Neuronal stem cell (in vitro differentiated cells): ENCODE data around the gene KCP.

Experiments used
- DNase-seq: peaks from one replicate; pipeline ENCODE4 v3.0.0-alpha.2; 2013; ENCODE audit warnings: low spot score
- H2AFZ ChIP-seq: one replicate; pipeline ENCODE4 v1.6.1; 2013; ENCODE audit warnings: mild to moderate bottlenecking, low read length, inconsistent platforms
- H2AK5ac ChIP-seq: 2 replicates; pipeline ENCODE4 v1.6.1; 2013; ENCODE audit warnings: low read depth, mild to moderate bottlenecking, inconsistent platforms, low read length, moderate library complexity, mixed read lengths
- H2BK120ac ChIP-seq: 2 replicates; pipeline ENCODE4 v1.6.1; 2013; ENCODE audit warnings: low read depth, mild to moderate bottlenecking, inconsistent platforms, low read length, moderate library complexity, mixed read lengths
- H2BK12ac ChIP-seq: one replicate; pipeline ENCODE4 v1.6.1; 2013; ENCODE audit warnings: low read length, inconsistent platforms
- H2BK15ac ChIP-seq: 2 replicates; pipeline ENCODE4 v1.6.1; 2013; ENCODE audit warnings: mild to moderate bottlenecking, low read length, inconsistent platforms, mixed read lengths
- H2BK5ac ChIP-seq: one replicate; pipeline ENCODE4 v1.6.1; 2013; ENCODE audit warnings: inconsistent platforms, mild to moderate bottlenecking, low read length, moderate library complexity
- H3K14ac ChIP-seq: one replicate; pipeline ENCODE4 v1.6.1; 2013; ENCODE audit warnings: low read length, inconsistent platforms
- H3K18ac ChIP-seq: 2 replicates; pipeline ENCODE4 v1.6.1; 2013; ENCODE audit warnings: low read length, inconsistent platforms
- H3K23ac ChIP-seq: 2 replicates; pipeline ENCODE4 v1.6.1; 2013; ENCODE audit warnings: low read depth, mild to moderate bottlenecking, mixed read lengths, low read length, inconsistent platforms; ENCODE audit not compliant: poor library complexity
- H3K27ac ChIP-seq: replicated peaks from 3 replicates; pipeline ENCODE4 v1.5.1; 2013; ENCODE audit warnings: low read length, inconsistent platforms
- H3K27me3 ChIP-seq, 3 experiments: 2 replicates each; pipeline ENCODE4 v1.6.1; 2013; ENCODE audit warnings: low read length in 3 of 3, mild to moderate bottlenecking in 2 of 3, inconsistent platforms in 1 of 3, low read depth in 1 of 3, mixed read lengths in 1 of 3, moderate library complexity in 1 of 3; ENCODE audit not compliant: control insufficient read depth in 3 of 3, insufficient read depth in 3 of 3
- H3K36me3 ChIP-seq, 2 donors: replicated peaks in 1 of 2; 2 replicates each; pipeline ENCODE4 v1.6.1; 2013; ENCODE audit warnings: low read length in 2 of 2; ENCODE audit not compliant: control insufficient read depth in 2 of 2, insufficient read depth in 2 of 2
- H3K4ac ChIP-seq: 2 replicates; pipeline ENCODE4 v1.6.1; 2013; ENCODE audit warnings: inconsistent platforms, mild to moderate bottlenecking, low read length, moderate library complexity
- H3K4me1 ChIP-seq, 2 donors: 1 replicate in 1 of 2; 2 replicates in 1 of 2; pipeline ENCODE4 v1.6.1; 2013; ENCODE audit warnings: low read length in 2 of 2, low read depth in 1 of 2; ENCODE audit not compliant: control insufficient read depth in 2 of 2, insufficient read depth in 1 of 2
- H3K4me2 ChIP-seq: one replicate; pipeline ENCODE4 v1.6.1; 2013; ENCODE audit warnings: mild to moderate bottlenecking, low read length, inconsistent platforms; ENCODE audit not compliant: insufficient read depth, poor library complexity, severe bottlenecking
- H3K4me3 ChIP-seq, 2 donors: 2 replicates each; pipeline ENCODE4 v1.5.1; 2013; ENCODE audit warnings: low read length in 2 of 2, mild to moderate bottlenecking in 2 of 2, inconsistent platforms in 1 of 2, moderate library complexity in 1 of 2
- H3K79me1 ChIP-seq: one replicate; pipeline ENCODE4 v1.6.1; 2013; ENCODE audit warnings: low read depth, mild to moderate bottlenecking, inconsistent platforms, low read length, moderate library complexity
- H3K9ac ChIP-seq: one replicate; pipeline ENCODE4 v1.6.1; 2013; ENCODE audit warnings: mild to moderate bottlenecking, low read depth, low read length, inconsistent platforms; ENCODE audit not compliant: poor library complexity
- H3K9me3 ChIP-seq, 2 donors: replicated peaks in 1 of 2; 2 replicates each; pipeline versions ENCODE3 to v1.6.1; 2013; ENCODE audit warnings: low read length in 2 of 2, mild to moderate bottlenecking in 2 of 2, inconsistent platforms in 1 of 2, low read depth in 1 of 2, mixed read lengths in 1 of 2, moderate library complexity in 1 of 2; ENCODE audit not compliant: control insufficient read depth in 2 of 2, insufficient read depth in 1 of 2
- H4K8ac ChIP-seq: one replicate; pipeline ENCODE4 v1.6.1; 2013; ENCODE audit warnings: low read depth, mild to moderate bottlenecking, inconsistent platforms, low read length, moderate library complexity
- H4K91ac ChIP-seq: one replicate; pipeline ENCODE4 v1.6.1; 2013; ENCODE audit warnings: low read length, low read depth, mild to moderate bottlenecking, inconsistent platforms; ENCODE audit not compliant: poor library complexity
- WGBS, 2 donors: extraction: QIAGEN DNeasy Blood & Tissue Kit; methylation state at CpG; one replicate each; pipeline ENCODE4 v1.1.7; 2013; ENCODE audit warnings: missing lambda C conversion rate in 2 of 2, mixed read lengths in 1 of 2; ENCODE audit not compliant: insufficient read length in 2 of 2, insufficient replicate concordance in 1 of 2; ENCODE audit errors: extremely low coverage in 2 of 2; 5-methylcytosine and 5-hydroxymethylcytosine counted together

KCP gene

GRCh38 chr7:128940494-128941322, 30.2 kb upstream of the KCP start:
- Histone ChIP-seq H3K9me3 (no peaks in the 10 kb centered on the region), H2AFZ (no peak overlapping the region), H3K4me2 (no peak overlapping the region), H3K27me3 (peaks cover 13 to 72% (median 38%) of the 10 kb centered on the region in 3 experiments), H3K4me1 (peaks cover 3 to 12% of the 10 kb centered on the region in 2 donors), H3K18ac (no peak overlapping the region), H4K91ac (no peak overlapping the region), H3K79me1 (no peaks in the 10 kb centered on the region), H3K4ac (no peak overlapping the region), H2BK15ac (no peak overlapping the region), H3K4me3 (no peak overlapping the region), H3K14ac (no peak overlapping the region), H3K36me3 (no peaks in the 10 kb centered on the region), H3K23ac (peak overlapping the region; percentile 20), H3K27ac (no peak overlapping the region), H2BK12ac (no peak overlapping the region), H2AK5ac (no peak overlapping the region), H3K9ac (no peak overlapping the region), H2BK5ac (no peak overlapping the region), H2BK120ac (no peak overlapping the region), H4K8ac (no peak overlapping the region)
- no peak for DNase-seq
- WGBS, 2 donors = no CpG with 5 or more reads among the region's 20 CpGs

GRCh38 chr7:128939861-128940410, 29.4 kb upstream of the KCP start:
- no peak overlapping the region for H2BK120ac ChIP-seq
- H3K23ac ChIP-seq = no peak overlapping the region
- H3K79me1 ChIP-seq = no peaks in the 10 kb centered on the region
- peaks cover 13 to 79% (median 42%) of the 10 kb centered on the region in 3 experiments for H3K27me3 ChIP-seq
- H3K27ac ChIP-seq = no peak overlapping the region
- no peak overlapping the region for H3K9ac ChIP-seq
- H2AFZ ChIP-seq = no peak overlapping the region
- no peaks in the 10 kb centered on the region for H3K36me3 ChIP-seq
- DNase-seq = no peak
- no peak overlapping the region for H2AK5ac ChIP-seq
- no peak overlapping the region for H3K14ac ChIP-seq
- H3K4ac ChIP-seq = no peak overlapping the region
- peaks cover 3 to 12% of the 10 kb centered on the region in 2 donors for H3K4me1 ChIP-seq
- H4K8ac ChIP-seq = no peak overlapping the region
- no CpG with 5 or more reads among the region's 18 CpGs for WGBS, 2 donors
- no peak overlapping the region for H3K4me3 ChIP-seq
- H2BK15ac ChIP-seq = no peak overlapping the region
- no peak overlapping the region for H4K91ac ChIP-seq
- H2BK5ac ChIP-seq = no peak overlapping the region
- no peak overlapping the region for H2BK12ac ChIP-seq
- no peak overlapping the region for H3K18ac ChIP-seq
- no peak overlapping the region for H3K4me2 ChIP-seq
- H3K9me3 ChIP-seq = no peaks in the 10 kb centered on the region

GRCh38 chr7:128939075-128939860, 28.8 kb upstream of the KCP start:
- Histone ChIP-seq H3K27me3 (peaks cover 13 to 81% (median 42%) of the 10 kb centered on the region in 3 experiments), H2AK5ac (peak overlapping the region; percentile 75), H2AFZ (peak overlapping the region; percentile 29), H3K36me3 (no peaks in the 10 kb centered on the region), H3K4ac (no peak overlapping the region), H3K18ac (no peak overlapping the region), H3K27ac (no peak overlapping the region), H4K91ac (no peak overlapping the region), H3K4me1 (peaks cover 3 to 12% of the 10 kb centered on the region in 2 donors), H2BK15ac (peak overlapping the region; percentile 66), H2BK5ac (no peak overlapping the region), H3K79me1 (no peaks in the 10 kb centered on the region), H3K23ac (no peak overlapping the region), H3K14ac (peak overlapping the region; percentile 51), H3K9me3 (no peaks in the 10 kb centered on the region), H2BK12ac (peak overlapping the region; percentile 10), H4K8ac (peak overlapping the region; percentile 3), H3K4me3 (no peak overlapping the region), H3K4me2 (peak overlapping the region; percentile 89), H2BK120ac (no peak overlapping the region), H3K9ac (no peak overlapping the region)
- no peak for DNase-seq
- WGBS, 2 donors = no CpG with 5 or more reads among the region's 7 CpGs
